Prostate gland (tissue), 2 donors: ENCODE results near the gene ABCC3.

Experiments used
- CTCF ChIP-seq, 4 experiments: fragments of 200-600 bp in 2 of 4; fragments of 450-650 bp in 2 of 4; sonication (generic) in 2 of 4; IDR thresholded peaks; 1 replicate in 3 of 4; 2 replicates in 1 of 4; pipeline ENCODE4 v1.5.1; 2016 to 2019; ENCODE audit warnings: antibody characterized with exemption in 4 of 4, mild to moderate bottlenecking in 2 of 4, moderate library complexity in 2 of 4
- POLR2A ChIP-seq: fragments of 450-650 bp; IDR thresholded peaks from one replicate; pipeline ENCODE4 v1.6.1; 2016; ENCODE audit warnings: antibody characterized with exemption, mild to moderate bottlenecking
- POLR2AphosphoS5 ChIP-seq: sonication (generic); formaldehyde crosslinking; IDR thresholded peaks from one replicate; pipeline ENCODE4 v1.6.1; 2017; ENCODE audit warnings: antibody characterized with exemption

GRCh38 chr17:50631908-50632571, 2.6 kb upstream of the ABCC3 start:
- TF ChIP-seq CTCF (IDR thresholded peaks at IDR 0.05) = no peak
- TF ChIP-seq POLR2A = no peak
- TF ChIP-seq POLR2AphosphoS5 = no peak
